Measurements from ENCODE around the gene FGF10.

Gene FGF10

GRCh38 chr5:44345871-44346270 is 43.3 kb downstream of the FGF10 start:
- DNase-seq: no peak

- DNase-seq: no peak
Observed at GRCh38 chr5:44336708-44337107, 52.5 kb downstream of the FGF10 start.

- DNase-seq: no peak
Observed at GRCh38 chr5:44334622-44335021, 54.6 kb downstream of the FGF10 start.

GRCh38 chr5:44332285-44332971 is 56.8 kb downstream of the FGF10 start:
- DNase-seq: no peak

- no peak for DNase-seq
Observed at GRCh38 chr5:44331471-44332050, 57.7 kb downstream of the FGF10 start.

GRCh38 chr5:44329716-44330115 is 59.5 kb downstream of the FGF10 start:
- no peak for DNase-seq

GRCh38 chr5:44321144-44321725 is 68.0 kb downstream of the FGF10 start:
- DNase-seq: no peak

GRCh38 chr5:44320188-44320587 is 69.0 kb downstream of the FGF10 start:
- no peak for DNase-seq

GRCh38 chr5:44318883-44319282 is 70.3 kb downstream of the FGF10 start:
- no peak for DNase-seq

- DNase-seq: no peak
Observed at GRCh38 chr5:44312374-44312773, 76.8 kb downstream of the FGF10 start.

GRCh38 chr5:44300551-44300950 is 88.7 kb downstream of the FGF10 start:
- DNase-seq: no peak

- DNase-seq: no peak
Observed at GRCh38 chr5:44299394-44299793, 89.8 kb downstream of the FGF10 start.

- no peak for DNase-seq
Observed at GRCh38 chr5:44294516-44294915, 94.7 kb downstream of the FGF10 start.

GRCh38 chr5:44292736-44293135 is 96.5 kb downstream of the FGF10 start:
- no peak for DNase-seq

- DNase-seq: no peak
Observed at GRCh38 chr5:44278469-44278868, 110.8 kb downstream of the FGF10 start.

- DNase-seq: no peak
Observed at GRCh38 chr5:44275908-44276307, 113.3 kb downstream of the FGF10 start.

GRCh38 chr5:44275329-44275728 is 113.9 kb downstream of the FGF10 start:
- no peak for DNase-seq

- no peak for DNase-seq
Observed at GRCh38 chr5:44267909-44268308, 121.3 kb downstream of the FGF10 start.

GRCh38 chr5:44266882-44267576 is 122.2 kb downstream of the FGF10 start:
- no peak for DNase-seq

GRCh38 chr5:44265713-44266112 is 123.5 kb downstream of the FGF10 start:
- no peak for DNase-seq

GRCh38 chr5:44260793-44261192 is 128.4 kb downstream of the FGF10 start:
- DNase-seq: no peak

- no peak for DNase-seq
Observed at GRCh38 chr5:44257653-44258365, 131.4 kb downstream of the FGF10 start.

- no peak for DNase-seq
Observed at GRCh38 chr5:44257221-44257620, 132.0 kb downstream of the FGF10 start.
